Measurements from ENCODE around the gene POGLUT2. TPM values are rescaled to one million over a fixed set of nuclear protein-coding genes. Genes with fewer than 3 reads are reported as not detected.

Gene POGLUT2
- total RNA-seq, 1 donor from 2014 or later: 15.2 TPM

DNA sequence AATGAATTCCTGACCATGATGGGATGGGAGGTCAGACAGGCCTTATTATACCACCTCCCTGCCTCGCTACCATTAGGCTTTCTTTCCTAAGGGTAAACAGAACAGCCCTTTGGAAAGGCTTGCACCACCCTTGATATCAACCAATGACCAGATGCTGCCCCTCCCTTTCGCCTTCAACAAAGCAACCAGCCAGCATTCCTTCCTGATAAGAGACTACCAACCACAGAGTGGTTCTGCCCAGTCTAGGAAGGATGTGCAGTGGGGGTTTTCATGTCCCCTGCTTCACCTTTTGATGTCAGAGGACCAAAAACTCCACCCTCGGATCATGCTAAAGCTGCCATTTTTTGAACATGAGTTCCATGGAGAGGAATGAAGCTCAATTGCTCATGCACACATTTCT is 46.9 kb downstream of the POGLUT2 start:
- Mint-ChIP-seq H3K4me1 (ENCODE audit: unreplicated experiment) (no peaks in the 10 kb centered on the region), H3K36me3 (ENCODE audit: low read depth, unreplicated experiment) (no peaks in the 10 kb centered on the region), H3K9me3 (ENCODE audit: unreplicated experiment) (no peaks in the 10 kb centered on the region), H3K27me3 (ENCODE audit: unreplicated experiment) (no peaks in the 10 kb centered on the region), H3K27ac (ENCODE audit: unreplicated experiment) (no peak overlapping the region), H3K4me3 (ENCODE audit: unreplicated experiment) (no peak overlapping the region)
- no peak for TF ChIP-seq CTCF (IDR thresholded peaks at IDR 0.05; ENCODE audit: unreplicated experiment)
- no peak for DNase-seq (ENCODE audit: low spot score)

GRCh38 chr13:102742506-102742905 is 56.3 kb downstream of the POGLUT2 start:
- DNase-seq (ENCODE audit: low spot score): no peak
- H3K27ac Mint-ChIP-seq (ENCODE audit: unreplicated experiment): no peak overlapping the region
- no peak overlapping the region for H3K4me3 Mint-ChIP-seq (ENCODE audit: unreplicated experiment)
- no peaks in the 10 kb centered on the region for H3K27me3 Mint-ChIP-seq (ENCODE audit: unreplicated experiment)
- no peak for TF ChIP-seq CTCF (IDR thresholded peaks at IDR 0.05; ENCODE audit: unreplicated experiment)
- H3K36me3 Mint-ChIP-seq (ENCODE audit: low read depth, unreplicated experiment): no peaks in the 10 kb centered on the region
- H3K4me1 Mint-ChIP-seq (ENCODE audit: unreplicated experiment): no peaks in the 10 kb centered on the region
- no peaks in the 10 kb centered on the region for H3K9me3 Mint-ChIP-seq (ENCODE audit: unreplicated experiment)

DNA sequence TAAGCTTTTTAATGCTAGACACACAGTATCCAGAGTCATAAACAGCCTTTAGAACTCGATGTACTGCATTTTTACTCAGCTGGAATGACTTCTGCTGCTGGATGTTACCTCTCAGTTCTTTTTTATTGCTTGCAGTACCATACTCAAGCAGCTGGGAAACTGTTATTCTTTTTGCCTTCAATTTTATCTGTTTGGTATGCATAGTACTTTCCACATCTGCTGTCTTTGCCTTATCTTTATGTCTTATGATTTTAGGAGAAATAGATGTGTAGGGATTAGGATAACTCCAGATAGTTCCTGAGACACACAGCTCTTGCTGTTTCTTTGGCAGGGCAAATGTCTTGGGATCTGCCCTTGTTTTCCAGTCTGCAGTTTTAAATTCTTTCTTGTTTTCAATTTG is 56.7 kb downstream of the POGLUT2 start:
- DNase-seq (ENCODE audit: low spot score): no peak
- no peaks in the 10 kb centered on the region for H3K4me1 Mint-ChIP-seq (ENCODE audit: unreplicated experiment)
- no peaks in the 10 kb centered on the region for H3K9me3 Mint-ChIP-seq (ENCODE audit: unreplicated experiment)
- no peak for TF ChIP-seq CTCF (IDR thresholded peaks at IDR 0.05; ENCODE audit: unreplicated experiment)
- no peaks in the 10 kb centered on the region for H3K36me3 Mint-ChIP-seq (ENCODE audit: low read depth, unreplicated experiment)
- no peak overlapping the region for H3K27ac Mint-ChIP-seq (ENCODE audit: unreplicated experiment)
- no peak overlapping the region for H3K4me3 Mint-ChIP-seq (ENCODE audit: unreplicated experiment)
- no peaks in the 10 kb centered on the region for H3K27me3 Mint-ChIP-seq (ENCODE audit: unreplicated experiment)

Other genes with a start within 250 kb of the POGLUT2 start
- 91.2 TPM for gene TPP2, start 202.0 kb downstream of the POGLUT2 start, total RNA-seq (ENCODE audit: unreplicated experiment)
- not detected for gene METTL21C, start 103.9 kb downstream of the POGLUT2 start, total RNA-seq (ENCODE audit: unreplicated experiment)
- gene TEX30, start 25.2 kb downstream of the POGLUT2 start, total RNA-seq (ENCODE audit: unreplicated experiment): 10.5 TPM
- gene BIVM, start 143 bp upstream of the POGLUT2 start, total RNA-seq (ENCODE audit: unreplicated experiment): 16.6 TPM
- 43.8 TPM for gene ERCC5, start 47.1 kb upstream of the POGLUT2 start, total RNA-seq (ENCODE audit: unreplicated experiment)